HS-5 (cell line): ENCODE results near the gene CWC27.

ENCODE experiments used
- DNase-seq: peaks from one replicate; pipeline ENCODE4 v3.0.0-alpha.2; 2012; ENCODE audit warnings: low read depth

The CWC27 gene

GRCh38 chr5:65035211-65036206 lies 266.8 kb downstream of the CWC27 start:
- DNase-seq, result peak; percentile 85

DNA sequence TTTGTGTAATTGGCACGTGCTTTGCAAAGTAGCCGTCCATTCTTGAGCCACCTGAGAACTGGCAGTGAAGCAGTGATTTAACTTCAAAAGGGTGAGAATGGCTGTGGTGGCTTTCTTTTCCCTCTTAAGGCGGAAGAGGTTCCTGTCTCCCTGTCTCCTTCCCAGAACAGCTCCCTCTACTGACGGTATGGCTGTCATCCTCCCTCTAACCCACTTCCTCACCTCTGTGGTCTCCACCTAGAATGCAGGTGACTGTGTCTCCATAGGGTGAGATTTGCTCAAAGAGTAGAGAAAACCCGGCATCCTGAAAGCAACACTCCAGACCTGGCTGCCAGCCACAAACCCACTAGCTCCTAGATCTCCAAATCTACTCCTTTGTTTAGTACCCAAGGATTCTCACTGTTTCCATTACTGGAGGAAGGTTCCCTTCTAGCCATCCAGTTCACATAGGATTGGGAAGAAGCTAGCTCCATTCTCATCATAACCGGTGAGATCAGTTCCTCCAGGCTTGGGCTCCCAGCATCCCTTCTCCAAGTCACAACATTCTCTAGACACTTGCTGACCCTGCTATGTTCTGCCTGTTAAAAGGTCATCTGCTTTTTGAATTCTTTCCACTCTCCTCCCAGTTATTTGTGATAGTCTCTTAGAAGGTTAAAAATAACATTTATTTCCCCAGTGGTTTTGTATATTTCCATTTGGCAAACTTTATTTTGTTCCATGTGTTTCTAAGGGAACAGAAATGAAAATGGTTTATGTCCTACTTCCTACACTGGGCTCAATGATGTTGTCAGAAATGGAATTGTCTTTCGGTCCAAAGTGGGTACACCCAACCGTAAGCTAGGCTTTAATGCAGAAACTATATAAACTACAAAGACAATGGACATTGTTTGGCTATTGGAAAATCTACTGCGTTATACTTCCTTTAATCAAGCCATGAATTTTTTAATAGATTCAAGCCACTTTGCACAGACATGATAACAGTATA lies 269.4 kb downstream of the CWC27 start:
- no peak for DNase-seq

GRCh38 chr5:65041296-65042158 lies 272.8 kb downstream of the CWC27 start:
- peak; percentile 79 for DNase-seq

DNA sequence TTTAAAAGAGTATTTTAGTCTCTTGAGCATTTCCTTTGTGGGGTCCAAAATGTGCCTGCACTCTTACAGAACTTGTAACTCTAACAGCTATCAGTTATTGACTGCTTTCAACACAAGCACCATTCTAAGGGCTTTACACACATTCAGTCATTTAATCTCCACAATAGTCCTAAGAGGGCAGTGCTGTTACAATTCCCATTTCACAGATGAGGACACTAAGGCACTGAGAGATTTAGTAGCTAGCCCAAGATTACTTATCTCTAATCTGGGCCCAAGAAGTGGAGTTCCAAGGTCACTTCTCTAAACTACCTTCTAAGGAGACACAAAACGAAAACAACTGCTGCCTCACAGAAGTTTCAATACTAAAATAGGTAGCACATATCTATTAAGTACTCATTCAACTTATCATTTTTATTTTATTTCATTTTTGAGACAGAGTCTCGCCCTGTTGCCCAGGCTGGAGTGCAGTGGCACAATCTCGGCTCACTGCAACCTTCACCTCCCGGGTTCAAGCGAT lies 275.2 kb downstream of the CWC27 start:
- no peak for DNase-seq

- DNase-seq, result no peak
Observed at GRCh38 chr5:65047225-65047624, 278.5 kb downstream of the CWC27 start.

DNA sequence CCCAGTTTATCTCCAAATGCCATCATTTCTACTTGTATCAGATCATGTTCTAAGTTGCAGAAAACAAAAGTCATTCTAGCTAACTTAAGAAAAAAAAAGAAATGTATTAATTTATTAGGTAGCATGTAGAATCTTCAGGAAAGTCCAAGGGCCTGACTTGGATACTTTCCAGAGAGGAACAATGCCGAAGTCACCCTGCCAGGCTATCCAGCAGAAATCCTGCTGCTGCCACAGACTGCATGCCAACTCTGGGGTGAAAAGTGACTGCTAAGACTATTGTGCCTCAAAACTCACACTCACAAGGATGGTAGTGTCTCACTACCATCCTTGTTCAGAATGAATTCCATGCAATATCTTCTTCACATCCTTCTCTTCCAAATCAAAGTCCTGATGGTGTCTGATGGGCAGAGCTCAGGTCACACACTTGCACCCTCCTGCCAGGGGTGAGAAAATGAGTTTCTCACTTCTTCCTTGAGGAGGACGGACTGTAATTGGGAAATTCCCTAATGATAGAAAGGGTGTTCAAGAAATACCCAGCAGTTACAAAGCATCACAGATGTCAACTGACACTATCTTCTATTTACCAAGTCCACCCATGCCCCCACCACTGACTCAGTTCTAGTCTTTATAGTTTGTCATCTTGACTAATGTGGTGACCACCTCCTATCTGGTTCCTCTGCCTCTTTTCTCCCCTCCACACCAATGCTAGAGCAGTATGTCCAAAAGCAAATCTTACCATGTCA lies 279.4 kb downstream of the CWC27 start:
- DNase-seq, result no peak

- no peak for DNase-seq
Observed at GRCh38 chr5:65050140-65050539, 281.4 kb downstream of the CWC27 start.

DNA sequence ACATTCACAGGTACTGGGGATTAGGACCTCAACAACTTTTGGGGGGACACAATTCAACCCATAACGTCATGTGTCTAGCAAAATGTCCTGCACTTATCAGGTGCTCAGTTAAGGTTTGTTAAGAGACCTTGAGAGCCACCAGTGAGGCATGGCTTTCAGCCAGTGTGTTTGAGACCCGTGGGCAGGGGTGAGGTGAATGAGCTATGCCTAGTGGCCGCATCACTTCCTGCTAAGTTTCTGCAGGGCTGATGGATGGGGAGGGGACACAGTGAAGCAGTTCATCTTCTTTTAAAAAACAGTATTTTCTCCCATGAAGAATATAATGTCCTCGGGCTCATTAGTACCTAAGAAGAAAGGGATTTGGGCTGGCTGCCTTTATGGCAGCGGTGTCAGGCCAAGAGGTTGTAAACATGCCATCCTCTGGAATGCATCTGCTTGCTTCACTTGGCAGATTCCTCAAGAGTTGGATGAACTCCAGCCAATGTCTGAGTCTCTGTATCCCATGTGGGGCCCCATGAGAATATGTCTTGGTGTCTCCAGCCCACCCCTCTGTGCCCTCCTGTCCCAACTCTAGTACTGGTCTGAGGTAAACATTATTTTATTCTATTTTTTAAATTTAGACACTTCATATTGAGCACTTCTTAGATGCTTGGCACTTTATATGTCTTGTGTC lies 282.2 kb downstream of the CWC27 start:
- DNase-seq, result no peak

GRCh38 chr5:65055938-65056337 lies 287.2 kb downstream of the CWC27 start:
- DNase-seq, result no peak

GRCh38 chr5:65059681-65060598 lies 291.2 kb downstream of the CWC27 start:
- no peak for DNase-seq

DNA sequence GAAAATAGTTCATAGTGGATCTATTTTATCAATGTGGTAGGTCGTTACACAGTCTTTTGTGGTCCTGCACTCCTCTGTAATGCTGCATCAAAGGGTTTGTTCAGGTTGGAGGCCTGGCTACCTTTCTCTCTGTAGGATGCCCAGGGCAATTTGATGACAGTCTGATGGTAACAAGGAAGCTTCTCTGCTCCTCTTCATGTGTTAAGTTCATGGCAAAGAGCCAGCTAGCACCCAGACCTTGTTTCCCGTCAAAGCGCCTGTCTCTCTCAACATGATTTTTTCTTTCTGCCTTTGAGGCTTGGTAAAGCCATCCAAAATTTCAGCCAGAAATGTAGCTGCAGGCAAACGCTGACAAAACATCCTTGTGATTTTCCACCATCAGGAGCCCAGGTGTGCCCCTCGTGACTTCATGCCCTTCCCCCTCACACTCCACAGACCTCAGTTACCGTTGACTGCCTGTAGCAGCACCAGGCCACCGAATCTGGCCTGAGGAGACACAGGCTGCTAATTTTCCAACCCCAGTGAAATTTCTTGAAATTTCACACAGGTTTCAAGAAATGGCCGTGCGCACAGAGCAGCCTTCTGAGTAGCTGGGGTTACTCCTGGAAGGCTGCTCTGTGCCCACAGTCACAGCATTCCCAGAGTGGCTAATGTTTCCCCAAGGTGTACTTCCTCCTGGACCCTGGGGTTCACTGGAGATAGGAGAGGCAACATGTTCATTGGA lies 292.7 kb downstream of the CWC27 start:
- DNase-seq, result no peak

- no peak for DNase-seq
Observed at GRCh38 chr5:65061974-65062353, 293.2 kb downstream of the CWC27 start.

- peak; percentile 96 for DNase-seq
Observed at GRCh38 chr5:65062469-65063083, 293.8 kb downstream of the CWC27 start.

GRCh38 chr5:65065001-65065511 lies 296.3 kb downstream of the CWC27 start:
- no peak for DNase-seq

GRCh38 chr5:65066387-65067146 lies 297.8 kb downstream of the CWC27 start:
- DNase-seq, result no peak

DNA sequence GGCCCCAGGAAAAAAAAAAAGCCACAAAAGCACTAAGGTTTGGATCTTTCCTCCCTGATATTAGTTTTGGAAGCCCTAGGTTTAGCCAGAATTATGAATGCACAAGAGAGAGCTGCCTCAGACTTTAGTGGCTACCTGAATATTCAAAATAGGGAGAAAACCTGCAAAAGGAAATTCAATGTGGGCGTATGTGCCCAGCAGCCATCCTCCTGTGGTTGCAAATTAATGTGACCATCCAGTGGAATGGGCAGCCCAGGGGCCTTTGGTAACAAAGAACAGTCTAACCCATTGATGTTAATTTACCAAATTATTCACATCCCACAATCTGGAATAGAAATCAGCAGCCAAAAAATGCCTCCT lies 298.4 kb downstream of the CWC27 start:
- no peak for DNase-seq
